Sigmoid colon (tissue), 7 donors: ENCODE measurements around the gene CKAP4. TPM values are rescaled to one million over a fixed set of nuclear protein-coding genes. Genes with fewer than 3 reads are reported as not detected.

ENCODE experiments used
- DNase-seq: peaks from one replicate; pipeline ENCODE4 v3.0.0-alpha.2; 2019
- H3K27ac ChIP-seq, 4 donors: fragments of 200-600 bp; sonication (generic); one replicate each; pipeline ENCODE4 v1.5.1; 2016 to 2019; ENCODE audit warnings: mild to moderate bottlenecking in 1 of 4
- H3K27me3 ChIP-seq, 3 donors: fragments of 200-600 bp; sonication (generic); one replicate each; pipeline ENCODE4 v1.5.1; 2019; ENCODE audit warnings: mild to moderate bottlenecking in 1 of 3
- H3K36me3 ChIP-seq, 4 donors: fragments of 200-600 bp; sonication (generic); one replicate each; pipeline ENCODE4 v1.5.1; 2016 to 2019
- H3K4me1 ChIP-seq, 4 donors: fragments of 200-600 bp; sonication (generic); one replicate each; pipeline ENCODE4 v1.5.1; 2017 to 2019
- H3K4me3 ChIP-seq, 4 donors: fragments of 200-600 bp; sonication (generic); one replicate each; pipeline ENCODE4 v1.5.1; 2017 to 2019; ENCODE audit warnings: mild to moderate bottlenecking in 2 of 4, moderate library complexity in 1 of 4
- H3K9me3 ChIP-seq, 4 donors: fragments of 200-600 bp in 3 of 4; sonication (generic) in 3 of 4; one replicate each; pipeline versions ENCODE4 v1.5.1 to v1.6.1; 2013 to 2019
- POLR2AphosphoS5 ChIP-seq, 4 donors: sonication (generic); formaldehyde crosslinking; IDR thresholded peaks; one replicate each; pipeline ENCODE4 v1.6.1; 2017; ENCODE audit warnings: antibody characterized with exemption in 4 of 4
- WGBS, 2 donors: extraction: QIAGEN DNeasy Blood & Tissue Kit; methylation state at CpG; one replicate each; pipeline ENCODE4 v1.1.7; 2013; 5-methylcytosine and 5-hydroxymethylcytosine counted together
- intact Hi-C: fragments of 100-400 bp; cut with DNase I; formaldehyde crosslinking; loops from one replicate; pipeline ENCODE4 v1.15.1; 2023
- polyA plus RNA-seq, 3 donors: library from polyadenylated mRNA; stranded (reverse); fragments of 200-250 nt; gene quantifications; one replicate each; pipeline ENCODE4 v1.2.3, GENCODE V29; 2013
- small RNA-seq, 3 donors: library from RNA; depleted of rRNA; stranded (forward); fragments of <200 nt; gene quantifications; one replicate each; pipeline ENCODE3, GENCODE V24; 2016
- total RNA-seq, 4 donors: library from RNA; depleted of rRNA; stranded (reverse); fragments of >200 nt; gene quantifications; one replicate each; pipeline ENCODE4 v1.1.0, GENCODE V29; 2016
- donor health status: healthy with polysubstance abuse.
- donor health status: Bipolar disorder and iron deficiency.
- donor health status: healthy.

Gene CKAP4
- total and polyA plus RNA-seq, 7 donors = 9.2 to 49.1 (median 23.5) TPM

DNA sequence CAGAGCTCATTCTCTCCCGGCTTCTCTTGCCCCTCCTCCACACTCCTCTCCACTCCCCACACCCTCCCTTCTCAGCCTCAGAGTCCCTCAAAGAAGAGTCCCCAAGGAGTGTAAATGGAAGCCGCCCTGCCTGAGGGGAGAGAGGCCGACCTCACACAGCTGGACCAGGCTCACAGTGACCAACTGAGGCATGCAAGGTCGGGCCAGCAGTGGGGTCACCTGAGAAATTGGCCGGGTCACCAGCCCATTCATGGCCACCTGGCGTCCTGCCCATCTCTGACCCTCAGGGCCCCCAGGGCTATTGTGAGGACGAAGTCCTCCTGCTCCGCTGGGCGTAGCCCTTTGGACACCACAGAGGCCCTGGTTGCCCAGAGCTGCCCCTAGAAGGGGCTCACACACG, 59.6 kb downstream of the CKAP4 start:
- intact Hi-C loops = no loop called here
- TF ChIP-seq POLR2AphosphoS5 (IDR thresholded peaks at IDR 0.05) = no peak
- no peaks in the 10 kb centered on the region for H3K27me3 ChIP-seq
- DNase-seq = no peak
- H3K36me3 ChIP-seq = no peaks in the 10 kb centered on the region
- H3K4me1 ChIP-seq = no peaks in the 10 kb centered on the region
- no peak overlapping the region for H3K4me3 ChIP-seq
- no peak overlapping the region for H3K27ac ChIP-seq
- 56 to 59% methylated on average over 10 of the region's 10 CpGs for WGBS, 2 donors
- H3K9me3 ChIP-seq = no peaks in the 10 kb centered on the region

Small RNA genes within 50 kb of the gene (small RNA-seq; reads per million reads assigned to genes)
- gene RNU7-94P = 0 reads per million in 3 donors

Other genes starting within 250 kb of the CKAP4 start
- gene NUAK1, start 109.1 kb downstream of the CKAP4 start, total RNA-seq = 10 to 100 TPM in 1 of 4 donors, 1 to 10 TPM in 3; 5.8 to 12.1 (median 7.5) TPM
- gene NUAK1, start 109.1 kb downstream of the CKAP4 start, polyA plus RNA-seq = 1 to 10 TPM; 1.8 to 3.7 (median 2.6) TPM
- 10 to 100 TPM; 38.4 to 53.5 (median 49.3) TPM for gene TCP11L2, start 54.7 kb upstream of the CKAP4 start, total RNA-seq
- 1 to 10 TPM; 3.0 to 9.5 (median 9.3) TPM for gene TCP11L2, start 54.7 kb upstream of the CKAP4 start, polyA plus RNA-seq
- gene POLR3B, start 109.7 kb upstream of the CKAP4 start, total RNA-seq = 1 to 10 TPM; 3.9 to 5.4 (median 4.8) TPM
- 1 to 10 TPM; 1.8 to 4.0 (median 3.5) TPM for gene POLR3B, start 109.7 kb upstream of the CKAP4 start, polyA plus RNA-seq